HEK293 (cell line): ENCODE results near the gene HSPA4.

Source experiments
- TCF7L2 ChIP-seq: IDR thresholded peaks from 2 replicates; pipeline ENCODE4 v1.6.1; 2011; ENCODE audit warnings: low read depth, mild to moderate bottlenecking, inconsistent platforms, low read length, moderate library complexity, borderline replicate concordance
- YY1 ChIP-seq: fragments of 450-650 bp; formaldehyde crosslinking; IDR thresholded peaks from 2 replicates; pipeline ENCODE4 v1.5.1; 2018; ENCODE audit warnings: missing biosample characterization, missing genetic modification characterization
- ZBTB1 ChIP-seq: fragments of 450-650 bp; formaldehyde crosslinking; IDR thresholded peaks from 2 replicates; pipeline ENCODE4 v1.5.1; 2016; ENCODE audit warnings: missing biosample characterization, missing genetic modification characterization
- ZBTB20 ChIP-seq: fragments of 450-650 bp; formaldehyde crosslinking; IDR thresholded peaks from 2 replicates; pipeline ENCODE4 v1.5.1; 2016; ENCODE audit warnings: missing biosample characterization, missing genetic modification characterization
- ZBTB7A ChIP-seq: fragments of 450-650 bp; formaldehyde crosslinking; IDR thresholded peaks from 2 replicates; pipeline ENCODE4 v1.5.1; 2016; ENCODE audit warnings: low read depth, missing biosample characterization, missing genetic modification characterization
- ZNF138 ChIP-seq: fragments of 450-650 bp; formaldehyde crosslinking; IDR thresholded peaks from 2 replicates; pipeline ENCODE4 v1.5.1; 2016; ENCODE audit warnings: missing biosample characterization, missing genetic modification characterization, borderline replicate concordance
- ZNF175 ChIP-seq: fragments of 450-650 bp; formaldehyde crosslinking; IDR thresholded peaks from 2 replicates; pipeline ENCODE4 v1.5.1; 2016; ENCODE audit warnings: missing biosample characterization, missing genetic modification characterization
- ZNF211 ChIP-seq: fragments of 450-650 bp; formaldehyde crosslinking; IDR thresholded peaks from 2 replicates; pipeline ENCODE4 v1.5.1; 2016; ENCODE audit warnings: low read depth, missing biosample characterization, missing genetic modification characterization
- ZNF830 ChIP-seq: fragments of 450-650 bp; IDR thresholded peaks from 2 replicates; pipeline ENCODE4 v1.5.0; 2018; ENCODE audit warnings: missing biosample characterization, missing genetic modification characterization, low read depth, mild to moderate bottlenecking, moderate library complexity
- TF ChIP-seq, protein P1 (sequence below): fragments of 450-650 bp; formaldehyde crosslinking; IDR thresholded peaks from 2 replicates; pipeline ENCODE4 v1.5.1; 2016; ENCODE audit warnings: missing biosample characterization, missing genetic modification characterization
- TF ChIP-seq, protein P2 (sequence below): fragments of 450-650 bp; formaldehyde crosslinking; IDR thresholded peaks from 2 replicates; pipeline ENCODE4 v1.5.1; 2016; ENCODE audit warnings: missing biosample characterization, missing genetic modification characterization

DNA sequence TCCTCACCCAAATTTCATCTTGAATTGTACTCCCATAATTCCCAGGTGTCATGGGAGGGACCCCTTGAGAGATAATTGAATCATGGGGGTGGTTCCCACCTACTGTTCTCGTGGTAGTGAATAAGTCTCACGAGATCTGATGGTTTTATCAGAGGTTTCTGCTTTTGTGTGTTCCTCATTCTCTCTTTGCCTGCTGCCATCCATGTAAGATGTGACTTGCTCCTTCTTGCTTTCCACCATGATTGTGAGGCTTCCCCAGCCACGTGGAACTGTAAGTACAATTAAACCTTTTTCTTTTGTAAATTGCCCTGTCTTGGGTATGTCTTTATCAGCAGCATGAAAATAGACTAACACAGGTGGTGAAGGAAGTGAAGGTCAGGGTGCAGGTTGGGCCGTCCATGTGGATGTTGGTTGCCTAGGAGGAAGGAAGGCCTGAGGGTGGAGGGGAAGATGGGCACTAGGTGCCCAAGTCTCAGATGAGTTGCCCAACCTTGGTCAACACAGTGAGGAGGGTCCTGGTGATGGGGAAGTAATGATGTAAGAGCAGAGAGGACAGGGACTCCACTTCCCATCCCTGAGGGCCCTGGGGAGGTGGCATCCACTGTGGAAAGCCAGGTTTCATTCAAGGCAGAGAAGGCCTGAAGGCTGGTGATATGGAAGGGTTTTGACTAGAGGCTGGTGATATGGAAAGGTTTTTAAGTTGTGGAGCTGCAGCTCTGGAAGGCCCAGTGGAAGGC, 92.6 kb downstream of the HSPA4 start:
- TF ChIP-seq ZBTB20 (tag by site-specific recombination), result no peak
- TF ChIP-seq, protein P1, sequence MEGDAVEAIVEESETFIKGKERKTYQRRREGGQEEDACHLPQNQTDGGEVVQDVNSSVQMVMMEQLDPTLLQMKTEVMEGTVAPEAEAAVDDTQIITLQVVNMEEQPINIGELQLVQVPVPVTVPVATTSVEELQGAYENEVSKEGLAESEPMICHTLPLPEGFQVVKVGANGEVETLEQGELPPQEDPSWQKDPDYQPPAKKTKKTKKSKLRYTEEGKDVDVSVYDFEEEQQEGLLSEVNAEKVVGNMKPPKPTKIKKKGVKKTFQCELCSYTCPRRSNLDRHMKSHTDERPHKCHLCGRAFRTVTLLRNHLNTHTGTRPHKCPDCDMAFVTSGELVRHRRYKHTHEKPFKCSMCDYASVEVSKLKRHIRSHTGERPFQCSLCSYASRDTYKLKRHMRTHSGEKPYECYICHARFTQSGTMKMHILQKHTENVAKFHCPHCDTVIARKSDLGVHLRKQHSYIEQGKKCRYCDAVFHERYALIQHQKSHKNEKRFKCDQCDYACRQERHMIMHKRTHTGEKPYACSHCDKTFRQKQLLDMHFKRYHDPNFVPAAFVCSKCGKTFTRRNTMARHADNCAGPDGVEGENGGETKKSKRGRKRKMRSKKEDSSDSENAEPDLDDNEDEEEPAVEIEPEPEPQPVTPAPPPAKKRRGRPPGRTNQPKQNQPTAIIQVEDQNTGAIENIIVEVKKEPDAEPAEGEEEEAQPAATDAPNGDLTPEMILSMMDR (tag by site-specific recombination), result no peak
- TF ChIP-seq ZNF830, result no peak
- TF ChIP-seq ZNF138 (tag by site-specific recombination), result no peak
- TF ChIP-seq ZBTB1, result no peak
- TF ChIP-seq, protein P2, sequence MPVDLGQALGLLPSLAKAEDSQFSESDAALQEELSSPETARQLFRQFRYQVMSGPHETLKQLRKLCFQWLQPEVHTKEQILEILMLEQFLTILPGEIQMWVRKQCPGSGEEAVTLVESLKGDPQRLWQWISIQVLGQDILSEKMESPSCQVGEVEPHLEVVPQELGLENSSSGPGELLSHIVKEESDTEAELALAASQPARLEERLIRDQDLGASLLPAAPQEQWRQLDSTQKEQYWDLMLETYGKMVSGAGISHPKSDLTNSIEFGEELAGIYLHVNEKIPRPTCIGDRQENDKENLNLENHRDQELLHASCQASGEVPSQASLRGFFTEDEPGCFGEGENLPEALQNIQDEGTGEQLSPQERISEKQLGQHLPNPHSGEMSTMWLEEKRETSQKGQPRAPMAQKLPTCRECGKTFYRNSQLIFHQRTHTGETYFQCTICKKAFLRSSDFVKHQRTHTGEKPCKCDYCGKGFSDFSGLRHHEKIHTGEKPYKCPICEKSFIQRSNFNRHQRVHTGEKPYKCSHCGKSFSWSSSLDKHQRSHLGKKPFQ (tag by site-specific recombination), result no peak
- TF ChIP-seq ZBTB7A (tag by site-specific recombination), result no peak
- TF ChIP-seq TCF7L2, result no peak
- no peak for TF ChIP-seq ZNF175
- TF ChIP-seq ZNF211 (tag by site-specific recombination), result no peak
- TF ChIP-seq YY1 (tag by site-specific recombination), result no peak
